Panc1 (cell line): ENCODE data around the gene RNF144A.

Source experiments
- POLR2AphosphoS5 ChIP-seq: IDR thresholded peaks from 2 replicates; pipeline ENCODE4 v1.6.1; 2012; ENCODE audit warnings: mild to moderate bottlenecking, low read depth, low read length, moderate library complexity
- TF ChIP-seq, protein P1 (sequence below): fragments of 450-650 bp; IDR thresholded peaks from 2 replicates; pipeline ENCODE4 v1.5.1; 2017; ENCODE audit warnings: mild to moderate bottlenecking
- TF ChIP-seq, protein P2 (sequence below), 2 experiments: IDR thresholded peaks; 2 replicates each; pipeline ENCODE4 v1.6.1; 2011 to 2012; ENCODE audit warnings: low read depth in 2 of 2, control low read depth in 1 of 2, low read length in 1 of 2, mild to moderate bottlenecking in 1 of 2, moderate library complexity in 1 of 2; ENCODE audit not compliant: insufficient read depth in 1 of 2

DNA sequence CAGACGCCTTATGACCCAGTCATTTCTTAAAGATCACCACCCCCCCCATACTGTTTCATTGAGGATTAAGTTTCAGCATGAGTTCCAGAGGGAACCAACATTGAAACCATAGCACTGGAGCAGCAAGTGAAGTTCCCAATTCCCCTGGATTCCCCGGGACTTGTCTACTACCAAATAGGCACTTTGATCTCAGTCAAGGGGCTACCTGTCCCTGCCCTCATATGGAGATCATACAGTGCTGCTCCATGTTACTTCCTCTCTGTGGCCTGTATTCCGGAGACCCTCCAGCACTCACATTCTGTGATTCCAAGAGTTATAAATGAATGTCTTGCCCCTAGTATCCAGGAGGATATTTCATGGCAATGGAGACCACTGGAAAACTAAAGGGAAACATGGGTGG is 42.5 kb downstream of the RNF144A start:
- no peak for TF ChIP-seq POLR2AphosphoS5
- TF ChIP-seq, protein P1, sequence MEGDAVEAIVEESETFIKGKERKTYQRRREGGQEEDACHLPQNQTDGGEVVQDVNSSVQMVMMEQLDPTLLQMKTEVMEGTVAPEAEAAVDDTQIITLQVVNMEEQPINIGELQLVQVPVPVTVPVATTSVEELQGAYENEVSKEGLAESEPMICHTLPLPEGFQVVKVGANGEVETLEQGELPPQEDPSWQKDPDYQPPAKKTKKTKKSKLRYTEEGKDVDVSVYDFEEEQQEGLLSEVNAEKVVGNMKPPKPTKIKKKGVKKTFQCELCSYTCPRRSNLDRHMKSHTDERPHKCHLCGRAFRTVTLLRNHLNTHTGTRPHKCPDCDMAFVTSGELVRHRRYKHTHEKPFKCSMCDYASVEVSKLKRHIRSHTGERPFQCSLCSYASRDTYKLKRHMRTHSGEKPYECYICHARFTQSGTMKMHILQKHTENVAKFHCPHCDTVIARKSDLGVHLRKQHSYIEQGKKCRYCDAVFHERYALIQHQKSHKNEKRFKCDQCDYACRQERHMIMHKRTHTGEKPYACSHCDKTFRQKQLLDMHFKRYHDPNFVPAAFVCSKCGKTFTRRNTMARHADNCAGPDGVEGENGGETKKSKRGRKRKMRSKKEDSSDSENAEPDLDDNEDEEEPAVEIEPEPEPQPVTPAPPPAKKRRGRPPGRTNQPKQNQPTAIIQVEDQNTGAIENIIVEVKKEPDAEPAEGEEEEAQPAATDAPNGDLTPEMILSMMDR: no peak
- TF ChIP-seq, protein P2, sequence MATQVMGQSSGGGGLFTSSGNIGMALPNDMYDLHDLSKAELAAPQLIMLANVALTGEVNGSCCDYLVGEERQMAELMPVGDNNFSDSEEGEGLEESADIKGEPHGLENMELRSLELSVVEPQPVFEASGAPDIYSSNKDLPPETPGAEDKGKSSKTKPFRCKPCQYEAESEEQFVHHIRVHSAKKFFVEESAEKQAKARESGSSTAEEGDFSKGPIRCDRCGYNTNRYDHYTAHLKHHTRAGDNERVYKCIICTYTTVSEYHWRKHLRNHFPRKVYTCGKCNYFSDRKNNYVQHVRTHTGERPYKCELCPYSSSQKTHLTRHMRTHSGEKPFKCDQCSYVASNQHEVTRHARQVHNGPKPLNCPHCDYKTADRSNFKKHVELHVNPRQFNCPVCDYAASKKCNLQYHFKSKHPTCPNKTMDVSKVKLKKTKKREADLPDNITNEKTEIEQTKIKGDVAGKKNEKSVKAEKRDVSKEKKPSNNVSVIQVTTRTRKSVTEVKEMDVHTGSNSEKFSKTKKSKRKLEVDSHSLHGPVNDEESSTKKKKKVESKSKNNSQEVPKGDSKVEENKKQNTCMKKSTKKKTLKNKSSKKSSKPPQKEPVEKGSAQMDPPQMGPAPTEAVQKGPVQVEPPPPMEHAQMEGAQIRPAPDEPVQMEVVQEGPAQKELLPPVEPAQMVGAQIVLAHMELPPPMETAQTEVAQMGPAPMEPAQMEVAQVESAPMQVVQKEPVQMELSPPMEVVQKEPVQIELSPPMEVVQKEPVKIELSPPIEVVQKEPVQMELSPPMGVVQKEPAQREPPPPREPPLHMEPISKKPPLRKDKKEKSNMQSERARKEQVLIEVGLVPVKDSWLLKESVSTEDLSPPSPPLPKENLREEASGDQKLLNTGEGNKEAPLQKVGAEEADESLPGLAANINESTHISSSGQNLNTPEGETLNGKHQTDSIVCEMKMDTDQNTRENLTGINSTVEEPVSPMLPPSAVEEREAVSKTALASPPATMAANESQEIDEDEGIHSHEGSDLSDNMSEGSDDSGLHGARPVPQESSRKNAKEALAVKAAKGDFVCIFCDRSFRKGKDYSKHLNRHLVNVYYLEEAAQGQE (IDR thresholded peaks at IDR 0.05; ENCODE audit: insufficient read depth in 1 of 2, low read depth in 2 of 2, low read length in 1 of 2): no peak
